K562 (cell line): ENCODE measurements around the gene TCF21. TPM values are rescaled to one million over a fixed set of nuclear protein-coding genes. Genes with fewer than 3 reads are reported as not detected.
A peak's percentile ranks its signal among the peaks of the same experiment; 100 is the strongest.

Experiments
- ATF3 ChIP-seq, 2 experiments: fragments of 450-650 bp in 1 of 2; sonication (generic) in 1 of 2; formaldehyde crosslinking in 1 of 2; IDR thresholded peaks in 1 of 2; conservative IDR thresholded peaks in 1 of 2; 2 replicates each; pipeline versions ENCODE4 v1.6.1 to v1.8.1; 2016 to 2023; ENCODE audit warnings: mild to moderate bottlenecking in 2 of 2, moderate library complexity in 2 of 2, inconsistent platforms in 1 of 2, missing genetic modification reagents in 1 of 2
- CBX1 ChIP-seq: sonication (generic); IDR thresholded peaks from 2 replicates; pipeline ENCODE4 v1.6.1; 2016; ENCODE audit warnings: antibody characterized with exemption, low read depth, mild to moderate bottlenecking
- CC2D1A ChIP-seq: fragments of 450-650 bp; IDR thresholded peaks from 2 replicates; pipeline ENCODE4 v1.6.1; 2017; ENCODE audit warnings: mild to moderate bottlenecking
- CTBP1 ChIP-seq: fragments of 450-650 bp; IDR thresholded peaks from 2 replicates; pipeline ENCODE4 v1.6.1; 2016; ENCODE audit warnings: borderline replicate concordance
- E2F5 ChIP-seq: sonication (generic); formaldehyde crosslinking; IDR thresholded peaks from 2 replicates; pipeline ENCODE4 v1.8.0; 2022; ENCODE audit warnings: mild to moderate bottlenecking, missing genetic modification reagents
- FOXK2 ChIP-seq, 2 experiments: fragments of 450-650 bp; IDR thresholded peaks in 1 of 2; conservative IDR thresholded peaks in 1 of 2; 2 replicates each; pipeline ENCODE4 v1.6.1; 2016; ENCODE audit warnings: low read depth in 2 of 2, mild to moderate bottlenecking in 1 of 2
- HMGXB4 ChIP-seq: sonication (generic); formaldehyde crosslinking; IDR thresholded peaks from 2 replicates; pipeline ENCODE4 v1.8.1; 2023; ENCODE audit warnings: mild to moderate bottlenecking, missing genetic modification reagents
- LCOR ChIP-seq: sonication (generic); formaldehyde crosslinking; IDR thresholded peaks from 2 replicates; pipeline ENCODE4 v1.8.0; 2022; ENCODE audit warnings: mild to moderate bottlenecking, missing genetic modification reagents
- PHF8 ChIP-seq: fragments of 200-600 bp; sonication (generic); IDR thresholded peaks from 2 replicates; pipeline ENCODE4 v1.6.1; 2012; ENCODE audit warnings: mixed run types, mild to moderate bottlenecking, inconsistent platforms, low read length, moderate library complexity, borderline replicate concordance
- PPARD ChIP-seq: fragments of 250-450 bp; sonication (Bioruptor Pico); IDR thresholded peaks from 2 replicates; pipeline ENCODE4 v1.8.0; 2022; ENCODE audit warnings: inconsistent platforms, mild to moderate bottlenecking, moderate library complexity
- ZBTB40 ChIP-seq, 2 experiments: fragments of 450-650 bp in 1 of 2; sonication (generic) in 1 of 2; formaldehyde crosslinking in 1 of 2; IDR thresholded peaks; 2 replicates each; pipeline versions ENCODE4 v1.7.1 to v1.9.0; 2016 to 2022; ENCODE audit warnings: inconsistent platforms in 1 of 2, mild to moderate bottlenecking in 1 of 2, missing genetic modification reagents in 1 of 2
- ZBTB8A ChIP-seq: fragments of 450-650 bp; IDR thresholded peaks from 2 replicates; pipeline ENCODE4 v1.6.1; 2018; ENCODE audit warnings: mild to moderate bottlenecking, moderate library complexity; ENCODE audit not compliant: partially characterized antibody
- ZNF696 ChIP-seq: fragments of 250-450 bp; sonication (Bioruptor Pico); conservative IDR thresholded peaks from 2 replicates; pipeline ENCODE4 v1.4.0; 2020; ENCODE audit warnings: mild to moderate bottlenecking, moderate library complexity
- polyA plus RNA-seq, 8 experiments: library from polyadenylated mRNA; depleted of rRNA in 4 of 8; stranded (reverse) in 5 of 8; unstranded in 3 of 8; fragments of >200 nt; fragmentation: Nextera tagmentation in 2 of 8; fragmentation: Illumina TruSeq in 1 of 8; extraction: Ambion mirVana in 2 of 8; extraction: Trizol in 1 of 8; gene quantifications; 2 replicates each; pipeline versions ENCODE4 v1.2.1 to v1.2.3, GENCODE V29; 2011 to 2014; ENCODE audit warnings: inconsistent platforms in 1 of 8, missing spikeins in 1 of 8
- total RNA-seq, 7 experiments: library from RNA; depleted of rRNA in 6 of 7; stranded (reverse); fragments of >200 nt in 6 of 7; fragmentation: Illumina TruSeq in 2 of 7; extraction: Trizol in 2 of 7; gene quantifications; 2 replicates each; pipeline versions ENCODE4 v1.2.1 to v1.2.3, GENCODE V29; 2011 to 2021; ENCODE audit warnings: low replicate concordance in 1 of 7

Gene TCF21
- total and polyA plus RNA-seq, 9 of the 15 experiments (the other 6 are each of a cell fraction or from before 2014, with no cell fraction given), result not detected

- no peak for TF ChIP-seq ZNF696 (CRISPR knock-in tag)
- TF ChIP-seq CC2D1A, result no peak
- TF ChIP-seq E2F5 (CRISPR knock-in tag), result no peak
- TF ChIP-seq ATF3 (IDR thresholded peaks at IDR 0.05), result peak; percentile 25; the same call in 1 of the 2 replicates
- no peak for TF ChIP-seq ATF3 (CRISPR knock-in tag; conservative IDR thresholded peaks at IDR 0.05)
- TF ChIP-seq ZBTB40 (IDR thresholded peaks at IDR 0.05), result peak; percentile 56
- TF ChIP-seq ZBTB40 (CRISPR knock-in tag; IDR thresholded peaks at IDR 0.05), result no peak
- peak; percentile 47; the same call in 1 of the 2 replicates for TF ChIP-seq CTBP1
- no peak for TF ChIP-seq PPARD
- TF ChIP-seq FOXK2 (conservative IDR thresholded peaks at IDR 0.05 in 1 of 2, IDR thresholded peaks at IDR 0.05 in 1 of 2; ENCODE audit: low read depth in 2 of 2), result peak; percentile 60 to 70; a peak in 3 of 4 replicates
- no peak for TF ChIP-seq LCOR (CRISPR knock-in tag)
- no peak for TF ChIP-seq ZBTB8A
- no peak for TF ChIP-seq PHF8
- no peak for TF ChIP-seq HMGXB4 (CRISPR knock-in tag)
- TF ChIP-seq CBX1, result no peak
Observed at GRCh38 chr6:133939778-133940667, 51.1 kb downstream of the TCF21 start (continued).
